Activated T-helper 9 cell treated with anti-CD3 and anti-CD28 coated beads, Interleukin-2, amount 50 U/mL, for 16 hours (primary cell): ENCODE measurements around the gene ASPA.
"Not testable (repeated sequence)": the region's sequence is repeated elsewhere in the genome, so short reads cannot be mapped to it uniquely, and the experiment has no call there.

Experiments used
- DNase-seq: peaks from one replicate; pipeline ENCODE4 v3.0.0-alpha.2; 2020; ENCODE audit warnings: low read depth

ASPA gene

GRCh38 chr17:3507869-3508268, 32.1 kb downstream of the ASPA start:
- DNase-seq: no peak

GRCh38 chr17:3510090-3510489, 34.3 kb downstream of the ASPA start:
- DNase-seq: no peak

- DNase-seq: no peak
Measured at GRCh38 chr17:3511852-3512504, 36.2 kb downstream of the ASPA start.

GRCh38 chr17:3512505-3513171, 36.8 kb downstream of the ASPA start:
- DNase-seq: no peak

- DNase-seq: no peak
Measured at GRCh38 chr17:3513305-3514035, 37.7 kb downstream of the ASPA start.

- not testable (repeated sequence) for DNase-seq
Measured at GRCh38 chr17:3514167-3514566, 38.4 kb downstream of the ASPA start.

- no peak for DNase-seq
Measured at GRCh38 chr17:3514873-3515272, 39.1 kb downstream of the ASPA start.

GRCh38 chr17:3519472-3519871, 43.7 kb downstream of the ASPA start:
- DNase-seq: not testable (repeated sequence)

- no peak for DNase-seq
Measured at GRCh38 chr17:3524024-3524423, 48.2 kb downstream of the ASPA start.

- DNase-seq: no peak
Measured at GRCh38 chr17:3526491-3526890, 50.7 kb downstream of the ASPA start.

- DNase-seq: no peak
Measured at GRCh38 chr17:3526971-3527370, 51.2 kb downstream of the ASPA start.

- no peak for DNase-seq
Measured at GRCh38 chr17:3527468-3527867, 51.7 kb downstream of the ASPA start.

- no peak for DNase-seq
Measured at GRCh38 chr17:3527896-3528295, 52.1 kb downstream of the ASPA start.

- no peak for DNase-seq
Measured at GRCh38 chr17:3528403-3528851, 52.6 kb downstream of the ASPA start.

GRCh38 chr17:3528880-3529511, 53.2 kb downstream of the ASPA start:
- no peak for DNase-seq

- DNase-seq: no peak
Measured at GRCh38 chr17:3529817-3530741, 54.3 kb downstream of the ASPA start.

GRCh38 chr17:3531266-3532101, 55.7 kb downstream of the ASPA start:
- no peak for DNase-seq

GRCh38 chr17:3532106-3532858, 56.5 kb downstream of the ASPA start:
- no peak for DNase-seq

GRCh38 chr17:3532859-3533142, 57.0 kb downstream of the ASPA start:
- no peak for DNase-seq

- DNase-seq: no peak
Measured at GRCh38 chr17:3533752-3534151, 58.0 kb downstream of the ASPA start.
